A549 (cell line): ENCODE measurements around the gene DOCK6. TPM values are rescaled to one million over a fixed set of nuclear protein-coding genes. Genes with fewer than 3 reads are reported as not detected.

ENCODE experiments used
- ATAC-seq, 2 experiments: fragments of 200-7000 bp in 1 of 2; fragments of >200 bp in 1 of 2; cut with Nextera tagmentation in 1 of 2; cut with Tn5 transposase in 1 of 2; 3 replicates each; pipeline versions ENCODE4 v1.8.0 to v1.9.1; 2018 to 2020; ENCODE audit warnings: mild to moderate bottlenecking in 1 of 2, moderate library complexity in 1 of 2
- CTCF ChIA-PET: fragments of 300-600 bp; sonication (Branson Sonifier 250); formaldehyde crosslinking; extraction: SDS; loops from one replicate; lab custom pipeline; 2021; ENCODE audit warnings: antibody characterized with exemption, inconsistent platforms; lab: Yijun Ruan, JAX
- POLR2A ChIA-PET: fragments of 350-600 bp; formaldehyde crosslinking; extraction: SDS; loops from one replicate; lab custom pipeline; 2021; ENCODE audit warnings: antibody characterized with exemption, inconsistent platforms; lab: Yijun Ruan, JAX
- DNase-seq, 2 experiments: peaks; one replicate each; pipeline versions ENCODE4 v3.0.0 to v3.0.0-alpha.2; 2011 to 2016; ENCODE audit warnings: low read depth in 1 of 2, low spot score in 1 of 2
- FAIRE-seq: peaks from 2 replicates; lab custom pipeline; 2011; peaks lifted over from hg19 to GRCh38; lab: Jason Lieb, UNC
- H3K27ac ChIP-seq, 2 experiments: fragments of >200 bp; sonication (Bioruptor Twin); formaldehyde crosslinking; 3 replicates each; pipeline ENCODE4 v1.5.1; 2016 to 2017
- H3K4me1 ChIP-seq: fragments of >200 bp; sonication (Bioruptor Twin); formaldehyde crosslinking; 3 replicates; pipeline ENCODE4 v1.6.1; 2016
- H3K4me2 ChIP-seq: fragments of >200 bp; sonication (Bioruptor Twin); formaldehyde crosslinking; 3 replicates; pipeline ENCODE4 v1.6.1; 2016
- H3K4me3 ChIP-seq: fragments of >200 bp; sonication (Bioruptor Twin); formaldehyde crosslinking; 3 replicates; pipeline ENCODE4 v1.5.1; 2016
- H3K9me3 ChIP-seq: fragments of >200 bp; sonication (Bioruptor Twin); formaldehyde crosslinking; 3 replicates; pipeline ENCODE4 v1.6.1; 2016
- CHD4 ChIP-seq: fragments of 200-600 bp; sonication (generic); IDR thresholded peaks from 2 replicates; pipeline ENCODE4 v1.6.1; 2016; ENCODE audit warnings: antibody characterized with exemption, mild to moderate bottlenecking, borderline replicate concordance
- GATA3 ChIP-seq: IDR thresholded peaks from 2 replicates; pipeline ENCODE4 v1.6.1; 2012; ENCODE audit warnings: borderline replicate concordance
- HOXB5 ChIP-seq: fragments of 250-450 bp; sonication (Bioruptor Pico); IDR thresholded peaks from 2 replicates; pipeline ENCODE4 v1.5.0; 2020; ENCODE audit warnings: mild to moderate bottlenecking, moderate library complexity
- KDM1A ChIP-seq: fragments of 200-600 bp; sonication (generic); IDR thresholded peaks from 2 replicates; pipeline ENCODE4 v1.6.1; 2016; ENCODE audit warnings: low read depth, mild to moderate bottlenecking
- TFCP2L1 ChIP-seq: fragments of 250-450 bp; sonication (Bioruptor Pico); IDR thresholded peaks from 2 replicates; pipeline ENCODE4 v1.5.0; 2021; ENCODE audit warnings: mild to moderate bottlenecking
- ZFP36 ChIP-seq: fragments of 450-650 bp; IDR thresholded peaks from 2 replicates; pipeline ENCODE4 v1.6.1; 2014; ENCODE audit warnings: borderline replicate concordance; ENCODE audit not compliant: partially characterized antibody
- WGBS: methylation state at CpG from one replicate; pipeline ENCODE4 v1.1.6; 2017; ENCODE audit errors: missing lambda C conversion rate; 5-methylcytosine and 5-hydroxymethylcytosine counted together
- polyA plus RNA-seq, 4 experiments: library from polyadenylated mRNA; depleted of rRNA in 3 of 4; stranded (reverse); fragments of >200 nt; fragmentation: RNase III in 1 of 4; extraction: RNeasy Plus Mini Kit Qiagen cat#74134 plus additional on column Dnase treatment in 1 of 4; gene quantifications; 2 replicates in 3 of 4; 3 replicates in 1 of 4; pipeline ENCODE4 v1.2.3, GENCODE V29; 2011 to 2017
- TF ChIP-seq, protein P1 (sequence below): IDR thresholded peaks from 2 replicates; pipeline ENCODE4 v1.6.1; 2012
- TF ChIP-seq, protein P2 (sequence below): fragments of 450-650 bp; IDR thresholded peaks from 2 replicates; pipeline ENCODE4 v1.6.1; 2014; ENCODE audit warnings: antibody characterized with exemption
- TF ChIP-seq, protein P3 (sequence below): fragments of 150-350 bp; IDR thresholded peaks from 2 replicates; pipeline ENCODE4 v1.6.1; 2014; ENCODE audit warnings: low read depth, mild to moderate bottlenecking, low read length
- TF ChIP-seq, protein P4 (sequence below): fragments of >200 bp; sonication (Bioruptor Twin); formaldehyde crosslinking; IDR thresholded peaks from 3 replicates; pipeline ENCODE4 v1.5.1; 2016

Gene DOCK6
- polyA plus RNA-seq, 2 of the 4 experiments (the other 2 are of a cell fraction): 7.6 to 8.0 TPM

DNA sequence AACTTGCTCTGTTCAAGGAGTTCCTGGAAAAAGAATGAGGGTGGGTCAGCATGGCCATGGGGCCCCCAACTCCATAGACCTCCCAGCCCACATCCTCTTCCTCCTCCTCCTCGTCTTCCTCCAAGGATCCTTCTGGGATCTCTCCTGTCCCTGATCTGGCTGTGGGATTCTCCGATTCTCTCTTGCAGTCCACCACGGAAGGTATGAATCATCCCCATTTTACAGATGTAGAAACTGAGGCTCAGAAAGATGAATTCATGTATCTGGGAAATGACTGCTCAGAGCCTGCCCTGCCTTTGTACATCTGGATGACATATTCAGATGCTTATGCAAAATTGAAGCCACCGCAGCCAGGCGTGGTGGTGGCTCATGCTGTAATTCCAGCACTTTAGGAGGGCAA, 62.8 kb downstream of the DOCK6 start:
- FAIRE-seq (no peak), DNase-seq (no peak), ATAC-seq (no peak)
- ChIA-PET CTCF (interaction anchor here (6.4 kb wide), 1 partner anchor 61 kb away, joined by 40 read pairs; no protein-coding TSS in a partner anchor), POLR2A (no interaction called here)
- no peak overlapping the region for H3K4me2 ChIP-seq
- H3K27ac ChIP-seq: peak overlapping the region; percentile 92 to 98; a peak in 5 of 6 replicates
- TF ChIP-seq ZFP36 (no peak), KDM1A (0 out of 2 replicates have a peak, but pooled peaks have one; percentile 48), GATA3 (no peak)
- TF ChIP-seq, protein P1, sequence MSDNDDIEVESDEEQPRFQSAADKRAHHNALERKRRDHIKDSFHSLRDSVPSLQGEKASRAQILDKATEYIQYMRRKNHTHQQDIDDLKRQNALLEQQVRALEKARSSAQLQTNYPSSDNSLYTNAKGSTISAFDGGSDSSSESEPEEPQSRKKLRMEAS: no peak; the same call in 1 of the 2 replicates
- 93% methylated on average over 5 of the region's 5 CpGs for WGBS
- peaks cover 57% of the 10 kb centered on the region for H3K4me1 ChIP-seq
- no peaks in the 10 kb centered on the region for H3K9me3 ChIP-seq
- no peak overlapping the region for H3K4me3 ChIP-seq

DNA sequence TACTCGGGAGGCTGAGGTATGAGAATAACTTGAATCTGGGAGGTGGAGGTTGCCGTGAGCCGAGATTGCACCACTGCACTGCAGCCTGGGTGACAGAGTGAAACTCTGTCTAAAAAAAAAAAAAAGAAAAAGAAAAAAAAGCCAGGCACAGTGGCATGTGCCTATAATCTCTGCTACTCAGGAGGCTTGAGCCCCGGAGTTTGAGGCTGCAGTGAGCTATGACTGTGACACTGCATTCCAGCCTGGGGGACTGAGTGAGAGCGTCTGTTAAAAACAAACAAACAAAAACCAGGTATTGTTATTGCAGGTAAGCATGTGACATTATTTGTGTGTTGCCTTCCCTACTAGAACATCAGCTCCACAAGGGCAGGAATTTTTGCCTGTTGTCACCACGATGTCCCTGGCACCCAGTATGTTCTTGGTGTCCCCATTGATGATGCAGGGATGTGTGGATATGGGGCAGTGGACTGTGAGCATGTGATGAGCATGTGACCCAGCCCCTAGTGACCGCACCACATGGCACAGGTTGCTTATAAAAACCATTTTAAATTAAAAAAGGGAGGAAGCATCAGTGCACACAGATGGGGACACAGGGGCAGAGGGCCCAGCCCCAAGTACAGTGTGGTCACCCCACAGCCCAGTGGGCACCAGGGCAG, 63.4 kb downstream of the DOCK6 start:
- H3K4me2 ChIP-seq: peak overlapping the region; percentile 38; the same call in 1 of the 3 replicates
- ChIA-PET CTCF (interaction anchor here (0.8 to 6.4 kb wide), 3 partner anchors 8 to 262 kb away, joined by 5 to 40 read pairs (median 6); no protein-coding TSS in a partner anchor), POLR2A (interaction anchor here (0.7 to 1.7 kb wide), 3 partner anchors 56 to 113 kb away, joined by 4 to 8 read pairs (median 7); no protein-coding TSS in a partner anchor)
- ATAC-seq (no peak), DNase-seq (no peak), FAIRE-seq (no peak)
- H3K27ac ChIP-seq: peak overlapping the region; percentile 92 to 98
- TF ChIP-seq HOXB5: no peak
- TF ChIP-seq, protein P2, sequence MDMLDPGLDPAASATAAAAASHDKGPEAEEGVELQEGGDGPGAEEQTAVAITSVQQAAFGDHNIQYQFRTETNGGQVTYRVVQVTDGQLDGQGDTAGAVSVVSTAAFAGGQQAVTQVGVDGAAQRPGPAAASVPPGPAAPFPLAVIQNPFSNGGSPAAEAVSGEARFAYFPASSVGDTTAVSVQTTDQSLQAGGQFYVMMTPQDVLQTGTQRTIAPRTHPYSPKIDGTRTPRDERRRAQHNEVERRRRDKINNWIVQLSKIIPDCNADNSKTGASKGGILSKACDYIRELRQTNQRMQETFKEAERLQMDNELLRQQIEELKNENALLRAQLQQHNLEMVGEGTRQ: peak; percentile 60
- no peaks in the 10 kb centered on the region for H3K9me3 ChIP-seq
- WGBS: 62% methylated on average over 7 of the region's 7 CpGs
- peaks cover 50% of the 10 kb centered on the region for H3K4me1 ChIP-seq
- no peak overlapping the region for H3K4me3 ChIP-seq

DNA sequence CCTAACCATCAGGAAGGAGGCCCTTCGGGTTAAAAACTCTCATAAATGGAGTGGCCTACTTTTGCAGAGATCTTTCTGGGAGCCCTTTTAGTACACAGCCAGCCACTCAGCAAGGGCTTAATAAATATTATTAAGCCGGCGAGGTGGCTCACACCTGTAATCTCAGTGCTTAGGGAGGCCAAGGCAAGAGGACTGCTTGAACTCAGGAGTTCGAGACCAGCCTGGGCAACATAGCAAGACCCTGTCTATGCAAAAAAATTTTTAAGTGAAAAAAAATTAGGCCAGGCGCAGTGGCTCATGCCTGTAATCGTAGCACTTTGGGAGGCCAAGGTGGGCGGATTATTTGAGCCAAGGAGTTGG, 64.2 kb downstream of the DOCK6 start:
- Histone ChIP-seq H3K9me3 (no peaks in the 10 kb centered on the region), H3K27ac (peak overlapping the region; percentile 92 to 98), H3K4me1 (peaks cover 43% of the 10 kb centered on the region), H3K4me2 (peak overlapping the region; percentile 78), H3K4me3 (no peak overlapping the region; the same call in 2 of the 3 replicates)
- no peak for DNase-seq
- 0 out of 2 replicates have a peak, but pooled peaks have one; percentile 77 for TF ChIP-seq CHD4
- TF ChIP-seq TFCP2L1 (CRISPR knock-in tag): no peak
- TF ChIP-seq, protein P3, sequence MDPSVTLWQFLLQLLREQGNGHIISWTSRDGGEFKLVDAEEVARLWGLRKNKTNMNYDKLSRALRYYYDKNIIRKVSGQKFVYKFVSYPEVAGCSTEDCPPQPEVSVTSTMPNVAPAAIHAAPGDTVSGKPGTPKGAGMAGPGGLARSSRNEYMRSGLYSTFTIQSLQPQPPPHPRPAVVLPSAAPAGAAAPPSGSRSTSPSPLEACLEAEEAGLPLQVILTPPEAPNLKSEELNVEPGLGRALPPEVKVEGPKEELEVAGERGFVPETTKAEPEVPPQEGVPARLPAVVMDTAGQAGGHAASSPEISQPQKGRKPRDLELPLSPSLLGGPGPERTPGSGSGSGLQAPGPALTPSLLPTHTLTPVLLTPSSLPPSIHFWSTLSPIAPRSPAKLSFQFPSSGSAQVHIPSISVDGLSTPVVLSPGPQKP: no peak
- TF ChIP-seq, protein P4, sequence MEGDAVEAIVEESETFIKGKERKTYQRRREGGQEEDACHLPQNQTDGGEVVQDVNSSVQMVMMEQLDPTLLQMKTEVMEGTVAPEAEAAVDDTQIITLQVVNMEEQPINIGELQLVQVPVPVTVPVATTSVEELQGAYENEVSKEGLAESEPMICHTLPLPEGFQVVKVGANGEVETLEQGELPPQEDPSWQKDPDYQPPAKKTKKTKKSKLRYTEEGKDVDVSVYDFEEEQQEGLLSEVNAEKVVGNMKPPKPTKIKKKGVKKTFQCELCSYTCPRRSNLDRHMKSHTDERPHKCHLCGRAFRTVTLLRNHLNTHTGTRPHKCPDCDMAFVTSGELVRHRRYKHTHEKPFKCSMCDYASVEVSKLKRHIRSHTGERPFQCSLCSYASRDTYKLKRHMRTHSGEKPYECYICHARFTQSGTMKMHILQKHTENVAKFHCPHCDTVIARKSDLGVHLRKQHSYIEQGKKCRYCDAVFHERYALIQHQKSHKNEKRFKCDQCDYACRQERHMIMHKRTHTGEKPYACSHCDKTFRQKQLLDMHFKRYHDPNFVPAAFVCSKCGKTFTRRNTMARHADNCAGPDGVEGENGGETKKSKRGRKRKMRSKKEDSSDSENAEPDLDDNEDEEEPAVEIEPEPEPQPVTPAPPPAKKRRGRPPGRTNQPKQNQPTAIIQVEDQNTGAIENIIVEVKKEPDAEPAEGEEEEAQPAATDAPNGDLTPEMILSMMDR: 0 out of 3 replicates have a peak, but pooled peaks have one; percentile 3
- ChIA-PET POLR2A (interaction anchor here (0.5 to 1.7 kb wide), 3 partner anchors 20 to 60 kb away, joined by 3 to 8 read pairs (median 7); no protein-coding TSS in a partner anchor), CTCF (interaction anchor here (0.8 to 6.4 kb wide), 6 partner anchors 9 to 261 kb away, joined by 4 to 40 read pairs (median 5); no protein-coding TSS in a partner anchor)
- 84% methylated on average over 7 of the region's 7 CpGs for WGBS
- FAIRE-seq: no peak
- peak in 1 of 2 experiments; percentile 3; a peak in 1 of 6 replicates for ATAC-seq
